ENCODE data around the gene BRD4. TPM values are rescaled to one million over a fixed set of nuclear protein-coding genes. Genes with fewer than 3 reads are reported as not detected.

Gene BRD4
- total and polyA plus RNA-seq, 2 of the 13 experiments (the other 11 are each of a cell fraction or from before 2014, with no cell fraction given) = 10.5 to 11.4 TPM

- TF ChIP-seq, protein P1, sequence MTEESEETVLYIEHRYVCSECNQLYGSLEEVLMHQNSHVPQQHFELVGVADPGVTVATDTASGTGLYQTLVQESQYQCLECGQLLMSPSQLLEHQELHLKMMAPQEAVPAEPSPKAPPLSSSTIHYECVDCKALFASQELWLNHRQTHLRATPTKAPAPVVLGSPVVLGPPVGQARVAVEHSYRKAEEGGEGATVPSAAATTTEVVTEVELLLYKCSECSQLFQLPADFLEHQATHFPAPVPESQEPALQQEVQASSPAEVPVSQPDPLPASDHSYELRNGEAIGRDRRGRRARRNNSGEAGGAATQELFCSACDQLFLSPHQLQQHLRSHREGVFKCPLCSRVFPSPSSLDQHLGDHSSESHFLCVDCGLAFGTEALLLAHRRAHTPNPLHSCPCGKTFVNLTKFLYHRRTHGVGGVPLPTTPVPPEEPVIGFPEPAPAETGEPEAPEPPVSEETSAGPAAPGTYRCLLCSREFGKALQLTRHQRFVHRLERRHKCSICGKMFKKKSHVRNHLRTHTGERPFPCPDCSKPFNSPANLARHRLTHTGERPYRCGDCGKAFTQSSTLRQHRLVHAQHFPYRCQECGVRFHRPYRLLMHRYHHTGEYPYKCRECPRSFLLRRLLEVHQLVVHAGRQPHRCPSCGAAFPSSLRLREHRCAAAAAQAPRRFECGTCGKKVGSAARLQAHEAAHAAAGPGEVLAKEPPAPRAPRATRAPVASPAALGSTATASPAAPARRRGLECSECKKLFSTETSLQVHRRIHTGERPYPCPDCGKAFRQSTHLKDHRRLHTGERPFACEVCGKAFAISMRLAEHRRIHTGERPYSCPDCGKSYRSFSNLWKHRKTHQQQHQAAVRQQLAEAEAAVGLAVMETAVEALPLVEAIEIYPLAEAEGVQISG (CRISPR knock-in tag; IDR thresholded peaks at IDR 0.05) = peak; percentile 57
- TF ChIP-seq, protein P2, sequence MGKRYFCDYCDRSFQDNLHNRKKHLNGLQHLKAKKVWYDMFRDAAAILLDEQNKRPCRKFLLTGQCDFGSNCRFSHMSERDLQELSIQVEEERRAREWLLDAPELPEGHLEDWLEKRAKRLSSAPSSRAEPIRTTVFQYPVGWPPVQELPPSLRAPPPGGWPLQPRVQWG (CRISPR knock-in tag; IDR thresholded peaks at IDR 0.05; ENCODE audit: borderline replicate concordance, low read depth) = no peak
- TF ChIP-seq ZNF496 (CRISPR knock-in tag; IDR thresholded peaks at IDR 0.05; ENCODE audit: insufficient replicate concordance) = no peak
- TF ChIP-seq ZNF720 (CRISPR knock-in tag; IDR thresholded peaks at IDR 0.05) = no peak
- TF ChIP-seq, protein P3, sequence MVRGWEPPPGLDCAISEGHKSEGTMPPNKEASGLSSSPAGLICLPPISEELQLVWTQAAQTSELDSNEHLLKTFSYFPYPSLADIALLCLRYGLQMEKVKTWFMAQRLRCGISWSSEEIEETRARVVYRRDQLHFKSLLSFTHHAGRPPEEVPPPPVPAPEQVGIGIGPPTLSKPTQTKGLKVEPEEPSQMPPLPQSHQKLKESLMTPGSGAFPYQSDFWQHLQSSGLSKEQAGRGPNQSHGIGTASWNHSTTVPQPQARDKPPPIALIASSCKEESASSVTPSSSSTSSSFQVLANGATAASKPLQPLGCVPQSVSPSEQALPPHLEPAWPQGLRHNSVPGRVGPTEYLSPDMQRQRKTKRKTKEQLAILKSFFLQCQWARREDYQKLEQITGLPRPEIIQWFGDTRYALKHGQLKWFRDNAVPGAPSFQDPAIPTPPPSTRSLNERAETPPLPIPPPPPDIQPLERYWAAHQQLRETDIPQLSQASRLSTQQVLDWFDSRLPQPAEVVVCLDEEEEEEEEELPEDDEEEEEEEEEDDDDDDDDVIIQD (CRISPR knock-in tag; IDR thresholded peaks at IDR 0.05; ENCODE audit: low read depth) = peak; percentile 53
- no peak for TF ChIP-seq ZNF572 (CRISPR knock-in tag; IDR thresholded peaks at IDR 0.05)
- TF ChIP-seq TFDP2 (CRISPR knock-in tag; IDR thresholded peaks at IDR 0.05) = 0 out of 2 replicates have a peak, but pooled peaks have one; percentile 28
- TF ChIP-seq PHF21A (CRISPR knock-in tag; IDR thresholded peaks at IDR 0.05) = peak; percentile 88
- no peak; the same call in 1 of the 2 replicates for TF ChIP-seq TP53 (CRISPR knock-in tag; conservative IDR thresholded peaks at IDR 0.05)
- TF ChIP-seq CHCHD3 (CRISPR knock-in tag; IDR thresholded peaks at IDR 0.05) = no peak
- no peak for TF ChIP-seq ARNT (IDR thresholded peaks at IDR 0.05)
- TF ChIP-seq ATRX (CRISPR knock-in tag; IDR thresholded peaks at IDR 0.05; ENCODE audit: borderline replicate concordance) = no peak
- TF ChIP-seq SMAD3 (CRISPR knock-in tag; IDR thresholded peaks at IDR 0.05) = no peak; the same call in 1 of the 2 replicates
- no peak for TF ChIP-seq ZNF674 (CRISPR knock-in tag; IDR thresholded peaks at IDR 0.05; ENCODE audit: low read depth)
- no peak; a peak in 1 of 4 replicates for TF ChIP-seq REST (IDR thresholded peaks at IDR 0.05; ENCODE audit: borderline replicate concordance in 1 of 2, low read depth in 1 of 2, low read length in 2 of 2)
- TF ChIP-seq ASH2L (IDR thresholded peaks at IDR 0.05; ENCODE audit: insufficient read length, low read depth, low read length) = peak; percentile 90
- no peak for TF ChIP-seq FOXM1 (CRISPR knock-in tag; IDR thresholded peaks at IDR 0.05)
Measured at GRCh38 chr19:15297416-15298224, 34.7 kb downstream of the BRD4 start (continued).
